AG04450 (cell line): ENCODE measurements around the gene STPG3. TPM values are rescaled to one million over a fixed set of nuclear protein-coding genes. Genes with fewer than 3 reads are reported as not detected.

ENCODE experiments used
- CTCF ChIA-PET: fragments of 300-600, 350-600 bp; formaldehyde crosslinking; extraction: SDS; loops from one replicate; lab custom pipeline; 2022; ENCODE audit warnings: antibody characterized with exemption, inconsistent platforms; lab: Charles Lee
- POLR2A ChIA-PET: fragments of 350-600 bp; formaldehyde crosslinking; extraction: SDS; loops from one replicate; lab custom pipeline; 2021; ENCODE audit warnings: antibody characterized with exemption, inconsistent platforms; lab: Yijun Ruan, JAX
- DNase-seq: peaks from one replicate; pipeline ENCODE4 v3.0.0-alpha.2; 2011; ENCODE audit warnings: low read depth, low spot score
- H3K27ac ChIP-seq: one replicate; pipeline ENCODE4 v1.5.1; 2012; ENCODE audit warnings: low read depth, low read length, control low read depth
- H3K27me3 ChIP-seq: one replicate; pipeline ENCODE4 v1.6.0; 2012; ENCODE audit warnings: low read length; ENCODE audit not compliant: control insufficient read depth, insufficient read depth
- H3K4me3 ChIP-seq: 2 replicates; pipeline ENCODE4 v1.5.1; 2011; ENCODE audit warnings: mild to moderate bottlenecking, low read depth, low read length, control low read depth
- H3K9me3 ChIP-seq: 2 replicates; pipeline ENCODE4 v1.5.1; 2012; ENCODE audit warnings: low read length; ENCODE audit not compliant: control insufficient read depth, insufficient read depth
- CTCF ChIP-seq: IDR thresholded peaks from 2 replicates; pipeline ENCODE4 v1.5.1; 2011; ENCODE audit warnings: low read depth, low read length, control low read depth, inconsistent platforms
- polyA plus RNA-seq: library from polyadenylated mRNA; depleted of rRNA; stranded (reverse); fragments of >200 nt; gene quantifications from 2 replicates; pipeline ENCODE4 v1.2.3, GENCODE V29; 2011

STPG3 gene
- polyA plus RNA-seq, 1 experiment: not detected

GRCh38 chr9:137218754-137219271, 32.3 kb upstream of the STPG3 start:
- CTCF ChIA-PET: interaction anchor here (0.7 to 1.4 kb wide), 2 partner anchors 18 to 204 kb away, joined by 4 to 7 read pairs; partner anchors contain the start of gene EXD3
- Histone ChIP-seq H3K9me3 (no peaks in the 10 kb centered on the region; the same call in 1 of the 2 replicates), H3K27ac (peak overlapping the region; percentile 11), H3K27me3 (no peaks in the 10 kb centered on the region), H3K4me3 (no peak overlapping the region)
- TF ChIP-seq CTCF: no peak
- no peak for DNase-seq
- POLR2A ChIA-PET: interaction anchor here (0.6 to 1.8 kb wide), 3 partner anchors 22 to 67 kb away, joined by 5 to 10 read pairs (median 5); partner anchors contain the start of genes SSNA1 and TUBB4B

- Histone ChIP-seq H3K9me3 (no peaks in the 10 kb centered on the region; the same call in 1 of the 2 replicates), H3K27me3 (no peaks in the 10 kb centered on the region), H3K27ac (no peak overlapping the region), H3K4me3 (no peak overlapping the region)
- POLR2A ChIA-PET: interaction anchor here (1.4 to 1.8 kb wide), 2 partner anchors 21 to 31 kb away, joined by 3 to 10 read pairs; partner anchors contain the start of gene TUBB4B
- CTCF ChIA-PET: no interaction called here
- no peak for TF ChIP-seq CTCF
- DNase-seq: no peak
Observed at GRCh38 chr9:137219757-137220316, 31.2 kb upstream of the STPG3 start.

GRCh38 chr9:137220317-137221094, 30.6 kb upstream of the STPG3 start:
- DNase-seq: no peak
- TF ChIP-seq CTCF: no peak
- ChIA-PET POLR2A (interaction anchor here (1.0 to 1.4 kb wide), 2 partner anchors 12 to 32 kb away, joined by 3 read pairs; no protein-coding TSS in a partner anchor), CTCF (no interaction called here)
- Histone ChIP-seq H3K27ac (no peak overlapping the region), H3K27me3 (no peaks in the 10 kb centered on the region), H3K9me3 (no peaks in the 10 kb centered on the region; the same call in 1 of the 2 replicates), H3K4me3 (no peak overlapping the region)

- POLR2A ChIA-PET: interaction anchor here (0.7 to 1.4 kb wide), 3 partner anchors 12 to 32 kb away, joined by 3 to 6 read pairs (median 3); partner anchors contain the start of gene TUBB4B
Observed at GRCh38 chr9:137221095-137221505, 30.0 kb upstream of the STPG3 start.

More at GRCh38 chr9:137221095-137221505, 30.0 kb upstream of the STPG3 start:
- CTCF ChIA-PET: no interaction called here
- DNase-seq: no peak
- Histone ChIP-seq H3K9me3 (no peaks in the 10 kb centered on the region; the same call in 1 of the 2 replicates), H3K27ac (no peak overlapping the region), H3K27me3 (no peaks in the 10 kb centered on the region), H3K4me3 (no peak overlapping the region)
- no peak for TF ChIP-seq CTCF
